Measurements from ENCODE around the gene C12orf57.

GRCh38 chr12:6961695-6962284 lies 18.0 kb downstream of the C12orf57 start:
- TF ChIP-seq, protein P1, sequence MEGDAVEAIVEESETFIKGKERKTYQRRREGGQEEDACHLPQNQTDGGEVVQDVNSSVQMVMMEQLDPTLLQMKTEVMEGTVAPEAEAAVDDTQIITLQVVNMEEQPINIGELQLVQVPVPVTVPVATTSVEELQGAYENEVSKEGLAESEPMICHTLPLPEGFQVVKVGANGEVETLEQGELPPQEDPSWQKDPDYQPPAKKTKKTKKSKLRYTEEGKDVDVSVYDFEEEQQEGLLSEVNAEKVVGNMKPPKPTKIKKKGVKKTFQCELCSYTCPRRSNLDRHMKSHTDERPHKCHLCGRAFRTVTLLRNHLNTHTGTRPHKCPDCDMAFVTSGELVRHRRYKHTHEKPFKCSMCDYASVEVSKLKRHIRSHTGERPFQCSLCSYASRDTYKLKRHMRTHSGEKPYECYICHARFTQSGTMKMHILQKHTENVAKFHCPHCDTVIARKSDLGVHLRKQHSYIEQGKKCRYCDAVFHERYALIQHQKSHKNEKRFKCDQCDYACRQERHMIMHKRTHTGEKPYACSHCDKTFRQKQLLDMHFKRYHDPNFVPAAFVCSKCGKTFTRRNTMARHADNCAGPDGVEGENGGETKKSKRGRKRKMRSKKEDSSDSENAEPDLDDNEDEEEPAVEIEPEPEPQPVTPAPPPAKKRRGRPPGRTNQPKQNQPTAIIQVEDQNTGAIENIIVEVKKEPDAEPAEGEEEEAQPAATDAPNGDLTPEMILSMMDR (IDR thresholded peaks at IDR 0.05) = peak in 4 of 7 experiments; percentile 30 to 45 (median 34)
- TF ChIP-seq POLR2A (IDR thresholded peaks at IDR 0.05) (no peak), POLR2AphosphoS5 (IDR thresholded peaks at IDR 0.05) (peak in 1 of 3 donors; percentile 37), EP300 (IDR thresholded peaks at IDR 0.05) (no peak)
